Astrocyte of the hippocampus (primary cell): ENCODE results near the gene DCD.
"Not testable (repeated sequence)": the region's sequence is repeated elsewhere in the genome, so short reads cannot be mapped to it uniquely, and the experiment has no call there.

Experiments
- DNase-seq: peaks from one replicate; pipeline ENCODE4 v3.0.0; 2011; ENCODE audit warnings: low read depth, low spot score

Gene DCD

GRCh38 chr12:54654926-54655325 lies 6.8 kb upstream of the DCD start:
- no peak for DNase-seq

- no peak for DNase-seq
Observed at GRCh38 chr12:54653025-54653424, 4.9 kb upstream of the DCD start.

GRCh38 chr12:54650889-54651288 lies 2.7 kb upstream of the DCD start:
- no peak for DNase-seq

- DNase-seq = no peak
Observed at GRCh38 chr12:54650409-54650808, 2.2 kb upstream of the DCD start.

- DNase-seq = no peak
Observed at GRCh38 chr12:54649825-54650224, 1.7 kb upstream of the DCD start.

- no peak for DNase-seq
Observed at GRCh38 chr12:54641554-54641953, 6.6 kb downstream of the DCD start.

- no peak for DNase-seq
Observed at GRCh38 chr12:54641089-54641488, 7.1 kb downstream of the DCD start.

- not testable (repeated sequence) for DNase-seq
Observed at GRCh38 chr12:54639112-54639511, 9.1 kb downstream of the DCD start.

- no peak for DNase-seq
Observed at GRCh38 chr12:54634795-54635194, 13.4 kb downstream of the DCD start, which contains the start of gene LACRT. Gene LACRT, minus strand, starts transcription at chr12:54634895. Its CDS starts 54 bp downstream, at chr12:54634841.

GRCh38 chr12:54631988-54632728 lies 16.0 kb downstream of the DCD start:
- DNase-seq = no peak

- DNase-seq = no peak
Observed at GRCh38 chr12:54631551-54631950, 16.6 kb downstream of the DCD start.

- DNase-seq = no peak
Observed at GRCh38 chr12:54629925-54630324, 18.2 kb downstream of the DCD start.

- no peak for DNase-seq
Observed at GRCh38 chr12:54628186-54628846, 19.8 kb downstream of the DCD start.

- no peak for DNase-seq
Observed at GRCh38 chr12:54627304-54627703, 20.9 kb downstream of the DCD start.

GRCh38 chr12:54625598-54625997 lies 22.6 kb downstream of the DCD start:
- DNase-seq = no peak

GRCh38 chr12:54624315-54625279 lies 23.6 kb downstream of the DCD start:
- DNase-seq = no peak

GRCh38 chr12:54622463-54623183 lies 25.5 kb downstream of the DCD start:
- DNase-seq = no peak

- DNase-seq = no peak
Observed at GRCh38 chr12:54616933-54617680, 31.1 kb downstream of the DCD start.

- no peak for DNase-seq
Observed at GRCh38 chr12:54612225-54612750, 35.9 kb downstream of the DCD start.

GRCh38 chr12:54611715-54612149 lies 36.4 kb downstream of the DCD start:
- DNase-seq = no peak
